NT2/D1 (cell line): ENCODE measurements around the gene COL18A1.

Experiments used
- SUZ12 ChIP-seq: IDR thresholded peaks from 2 replicates; pipeline ENCODE4 v1.6.1; 2011; ENCODE audit not compliant: insufficient read length, insufficient read depth; ENCODE audit errors: extremely low read depth
- YY1 ChIP-seq: IDR thresholded peaks from 2 replicates; pipeline ENCODE4 v1.6.1; 2011; ENCODE audit not compliant: insufficient read length, insufficient read depth
- ZNF274 ChIP-seq: IDR thresholded peaks from 2 replicates; pipeline ENCODE4 v1.6.1; 2011; ENCODE audit warnings: mild to moderate bottlenecking, low read depth, low read length

DNA sequence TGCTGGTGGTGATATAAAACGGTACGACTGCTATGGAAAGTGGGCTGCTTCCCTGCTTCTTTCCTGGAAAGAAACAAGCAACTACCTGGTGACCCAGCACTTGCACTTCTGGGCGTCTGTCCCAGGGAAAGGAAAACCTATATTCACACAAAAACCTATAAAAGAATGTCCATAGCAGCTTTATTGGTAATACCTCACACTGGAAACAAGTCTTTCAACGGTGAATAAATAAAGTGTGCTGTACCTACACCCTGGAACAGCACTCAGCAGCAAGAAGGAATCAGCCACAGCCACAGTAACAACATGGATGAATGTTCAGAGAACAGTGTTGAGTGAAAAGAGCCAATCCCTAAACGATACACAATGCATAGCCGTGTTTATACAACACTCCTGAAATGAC is 117.4 kb downstream of the COL18A1 start:
- TF ChIP-seq ZNF274, result no peak
- TF ChIP-seq SUZ12, result no peak
- no peak for TF ChIP-seq YY1
